HG02970 (cell line): ENCODE data around the gene PKNOX1.
"Not testable (repeated sequence)": the region's sequence is repeated elsewhere in the genome, so short reads cannot be mapped to it uniquely, and the experiment has no call there.

Experiments
- ATAC-seq: cut with Tn5 transposase; IDR thresholded peaks from one replicate; pipeline ENCODE4 v1.9.1; 2021; ENCODE audit warnings: mild to moderate bottlenecking, moderate library complexity, moderate number of reproducible peaks; ENCODE audit not compliant: unreplicated experiment, low FRiP score

PKNOX1 gene

DNA sequence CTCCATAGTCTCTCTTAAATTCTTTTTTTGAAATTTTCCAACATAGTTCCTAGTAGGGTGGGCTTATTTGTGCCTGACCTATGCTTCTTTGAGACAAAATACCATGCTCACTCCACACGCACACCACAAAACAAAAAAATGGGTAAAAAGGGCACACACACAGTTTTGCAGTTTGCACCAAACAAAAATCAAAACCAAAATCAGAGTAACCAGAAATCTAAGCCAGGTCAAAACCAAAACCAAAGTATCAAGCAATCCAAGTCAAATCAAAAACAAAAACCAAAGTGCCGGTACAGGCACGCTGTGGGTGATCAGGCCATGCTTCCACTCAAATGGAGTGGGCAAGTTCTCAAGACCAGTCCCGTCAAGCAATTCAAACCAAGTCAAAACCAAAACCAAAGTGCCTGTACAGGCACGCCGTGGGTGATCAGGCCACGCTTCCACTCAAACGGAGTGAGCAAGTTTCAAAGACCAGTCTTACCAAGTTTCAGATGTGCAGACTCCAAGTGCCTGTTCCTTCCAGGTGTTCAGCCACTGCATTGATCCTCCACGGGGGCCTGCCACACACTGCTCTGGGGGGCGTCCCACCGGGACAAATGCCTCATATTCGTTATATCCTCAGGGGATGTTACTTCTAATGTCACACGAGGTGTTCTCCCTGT lies 25.1 kb upstream of the PKNOX1 start:
- not testable (repeated sequence) for ATAC-seq

DNA sequence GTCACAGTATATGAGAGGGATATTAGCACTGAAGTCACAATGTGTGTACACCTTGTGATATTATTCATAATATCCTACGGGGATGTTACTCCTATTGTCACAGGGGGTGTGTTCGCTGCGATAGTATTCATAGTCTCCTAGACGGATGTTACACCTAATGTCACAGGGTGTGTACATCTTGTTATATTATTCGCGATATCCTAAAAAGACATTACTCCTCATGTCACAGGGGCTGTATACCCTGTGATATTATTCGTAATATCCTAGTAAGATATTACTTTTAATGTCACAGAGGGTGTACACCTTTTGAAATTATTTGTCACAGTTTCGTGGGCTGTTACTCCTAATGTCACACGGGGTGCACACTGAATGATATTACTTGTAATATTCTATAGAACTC lies 23.2 kb upstream of the PKNOX1 start:
- ATAC-seq: not testable (repeated sequence)

DNA sequence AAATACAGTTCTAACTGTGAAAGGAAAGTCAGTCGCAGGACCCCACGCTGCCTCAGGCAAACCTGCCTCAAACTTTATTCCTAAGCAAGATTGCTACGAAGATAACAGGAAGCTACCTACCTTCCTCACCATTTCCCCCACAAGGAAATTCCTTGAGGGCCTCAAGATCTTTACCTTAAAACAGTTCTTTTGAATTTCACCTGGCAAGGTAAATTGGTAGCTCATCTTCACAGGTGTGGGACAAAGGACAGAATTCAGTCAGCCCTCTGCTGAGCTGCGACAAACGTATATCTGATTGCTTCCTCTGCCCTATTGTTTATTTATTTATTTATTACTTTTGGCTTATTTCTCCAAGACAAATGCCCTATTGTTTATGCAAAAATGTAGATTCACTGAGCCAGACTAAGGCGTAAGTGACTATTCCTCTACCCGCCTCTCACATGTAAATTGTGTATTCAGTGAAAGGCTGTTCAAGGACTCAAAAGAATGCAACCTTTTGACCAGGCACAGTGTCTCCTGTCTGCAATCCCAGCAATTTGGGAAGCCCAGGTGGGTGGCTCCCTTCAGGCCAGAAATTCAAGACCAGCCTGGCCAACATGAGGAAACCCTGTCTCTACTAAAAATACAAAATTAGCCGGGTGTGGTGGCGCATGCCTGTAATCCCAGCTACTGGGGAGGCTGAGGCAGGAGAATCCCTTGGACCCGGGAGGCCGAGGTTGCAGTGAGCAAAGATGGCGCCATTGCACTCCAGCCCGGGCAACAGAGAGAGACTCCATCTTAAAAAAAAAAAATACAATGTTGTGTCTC lies 17.3 kb upstream of the PKNOX1 start:
- no peak for ATAC-seq

DNA sequence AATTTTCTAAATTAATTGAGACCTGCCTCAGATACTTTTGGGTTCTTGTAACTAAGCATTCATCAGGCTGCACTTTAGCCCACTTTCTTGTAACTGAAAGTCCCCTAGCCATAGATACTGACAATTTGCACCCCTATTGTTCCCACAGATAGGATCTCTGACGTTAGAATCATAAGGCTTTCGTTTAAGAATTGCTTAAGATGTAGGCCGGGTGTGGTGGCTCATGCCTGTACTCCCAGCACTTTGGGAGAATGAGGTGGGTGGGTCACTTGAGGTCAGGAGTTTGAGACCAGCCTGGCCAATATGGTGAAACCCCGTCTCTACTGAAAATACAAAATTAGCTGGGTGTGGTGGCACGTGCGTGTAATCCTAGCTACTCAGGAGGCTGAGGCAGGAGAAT lies 16.2 kb upstream of the PKNOX1 start:
- ATAC-seq: not testable (repeated sequence)

DNA sequence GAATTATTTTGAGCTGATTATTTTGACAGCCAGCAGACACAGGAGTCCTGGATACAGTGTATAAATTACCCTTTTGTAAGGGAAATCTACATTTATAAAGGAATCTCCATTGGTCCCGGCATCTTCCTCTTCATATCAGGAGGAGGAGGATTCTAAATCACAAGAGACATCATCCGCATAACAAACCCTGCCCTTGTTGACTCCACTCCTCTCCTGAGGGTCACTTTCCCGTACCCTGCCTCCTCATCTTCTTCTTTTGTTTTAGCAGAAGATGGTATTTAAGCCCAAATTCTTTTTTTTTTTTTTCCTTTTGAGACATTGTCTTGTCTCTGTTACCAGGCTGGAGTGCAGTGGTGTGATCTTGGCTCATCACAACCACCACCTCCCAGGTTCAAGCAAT lies 14.6 kb upstream of the PKNOX1 start:
- no peak for ATAC-seq

DNA sequence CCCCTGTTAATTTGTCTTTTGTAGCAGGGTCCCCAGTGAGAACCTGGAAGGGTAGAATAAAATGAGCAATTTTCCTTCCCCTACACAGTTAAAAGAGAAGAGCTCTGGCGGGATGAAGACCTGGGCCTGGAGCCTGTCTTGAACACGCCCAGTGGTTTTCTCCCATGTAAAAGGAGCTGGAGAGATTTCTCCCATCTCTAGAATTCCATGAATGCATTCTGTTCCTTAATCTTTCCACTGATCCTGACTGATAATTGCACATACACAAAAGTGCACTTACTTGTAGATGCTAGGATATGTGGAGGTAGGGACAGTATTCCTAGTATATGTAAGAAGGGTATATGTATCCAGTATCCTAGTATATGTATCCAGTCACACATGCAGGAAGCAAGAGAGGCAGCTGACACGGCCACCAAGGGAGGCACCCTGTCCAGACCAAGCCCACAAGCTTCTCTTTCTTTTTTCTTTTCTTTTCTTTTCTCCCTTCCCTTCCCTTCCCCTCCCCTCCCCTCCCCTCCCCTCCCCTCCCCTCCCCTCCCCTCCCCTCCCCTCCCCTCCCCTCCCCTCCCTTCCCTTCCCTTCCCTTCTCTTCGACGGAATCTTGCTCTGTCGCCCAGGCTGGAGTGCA lies 11.9 kb upstream of the PKNOX1 start:
- ATAC-seq: no peak

DNA sequence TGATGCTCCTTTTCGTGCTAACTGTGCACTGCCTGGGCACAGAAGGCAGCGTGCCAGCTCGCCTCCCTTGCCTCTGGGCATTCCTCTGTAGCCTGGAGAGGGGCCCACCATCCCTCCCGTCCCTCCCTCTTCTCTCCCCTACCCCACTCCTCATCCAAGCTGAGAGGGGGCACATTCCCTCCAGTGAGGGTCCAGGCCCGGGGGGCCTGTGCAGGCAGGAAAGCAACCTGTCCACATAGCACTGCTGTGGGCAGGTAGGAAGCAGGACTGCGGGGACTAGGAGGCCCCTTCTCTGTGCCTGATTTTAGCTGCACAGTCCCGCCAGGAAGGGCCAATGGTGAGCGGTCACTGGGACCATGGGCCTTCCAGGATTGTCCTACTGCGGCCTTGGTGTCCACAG lies 10.3 kb upstream of the PKNOX1 start:
- no peak for ATAC-seq

DNA sequence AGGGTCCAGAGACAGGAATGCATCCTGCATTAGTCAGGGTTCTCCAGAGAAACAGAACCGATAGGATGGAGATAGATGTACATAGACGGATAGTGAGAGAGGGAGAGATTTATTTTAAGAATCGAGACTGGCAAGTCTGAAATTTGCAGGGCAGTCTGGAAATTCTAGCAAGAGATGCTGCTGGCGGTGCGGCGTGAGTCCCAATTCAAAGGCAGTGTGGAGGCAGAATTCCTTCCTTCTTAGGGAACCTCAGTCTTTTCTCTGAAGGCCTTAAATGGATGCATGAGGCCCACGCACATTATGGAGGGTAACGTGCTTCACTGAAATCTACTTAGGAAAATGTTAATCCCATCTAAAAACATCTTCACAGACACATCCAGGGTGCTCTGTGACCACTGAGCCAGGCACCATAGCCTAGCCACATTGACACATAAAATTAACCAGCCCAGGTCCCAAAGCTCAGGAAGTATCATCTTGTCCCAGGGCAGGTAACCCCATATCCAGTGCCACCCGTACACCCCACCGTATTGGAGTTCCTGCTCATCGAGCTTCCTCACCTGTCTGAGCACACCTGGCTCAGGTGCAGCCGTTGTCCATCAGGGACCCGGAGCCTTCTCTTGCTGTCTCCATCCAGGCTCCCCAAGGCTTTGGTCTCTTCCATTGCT lies 9.7 kb upstream of the PKNOX1 start:
- no peak for ATAC-seq

DNA sequence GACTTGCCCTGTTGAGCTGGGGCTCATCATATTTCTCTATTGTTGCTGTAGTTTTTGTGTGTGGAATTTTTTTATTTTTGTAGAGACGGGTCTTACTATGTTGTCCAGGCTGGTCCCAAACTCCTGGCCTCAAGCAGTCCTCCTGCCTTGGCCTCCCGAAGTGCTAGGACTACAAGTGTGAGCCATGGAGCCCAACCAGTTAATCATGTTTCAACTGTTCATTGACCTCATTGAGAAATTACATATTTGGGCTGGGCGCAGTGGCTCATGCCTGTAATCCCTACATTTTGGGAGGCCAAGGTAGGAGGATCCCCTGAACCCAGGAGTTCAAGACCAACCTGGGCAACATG lies 9.2 kb upstream of the PKNOX1 start:
- ATAC-seq: no peak

DNA sequence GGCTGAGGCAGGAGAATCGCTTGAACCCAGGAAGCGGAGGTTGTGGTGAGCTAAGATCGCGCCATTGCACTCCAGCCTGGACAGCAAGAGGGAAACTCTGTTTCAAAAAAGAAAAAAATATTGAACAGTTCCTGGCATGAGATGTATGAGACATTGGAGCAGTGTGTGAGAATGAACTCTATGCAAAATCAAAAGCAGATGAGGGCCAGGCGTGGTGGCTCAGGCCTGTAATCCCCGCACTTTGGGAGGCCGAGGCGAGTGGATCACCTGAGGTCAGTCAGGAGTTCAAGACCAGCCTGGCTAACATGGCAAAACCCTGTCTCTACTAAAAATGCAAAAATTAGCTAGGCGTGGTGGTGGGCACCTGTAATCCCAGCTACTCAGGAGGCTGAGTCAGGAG lies 6.7 kb upstream of the PKNOX1 start:
- ATAC-seq: not testable (repeated sequence)

DNA sequence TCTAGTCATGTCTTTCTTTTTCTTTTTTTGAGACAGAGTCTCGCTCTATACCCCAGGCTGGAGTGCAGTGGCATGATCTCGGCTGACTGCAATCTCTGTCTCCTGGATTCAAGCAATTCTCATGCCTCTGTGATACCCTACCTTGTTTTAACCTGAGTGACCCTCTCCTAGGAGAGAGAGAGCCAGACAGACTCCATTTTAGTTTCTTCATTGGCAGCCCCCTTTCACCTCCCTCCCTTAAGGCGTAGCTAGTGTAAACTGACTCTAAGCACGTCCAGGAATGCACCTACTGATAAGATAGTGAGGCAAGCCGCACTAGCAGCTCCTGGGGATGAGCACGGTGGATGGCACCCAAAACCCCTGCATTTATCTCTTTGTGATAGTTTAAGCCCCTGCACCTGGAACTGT lies 5.2 kb upstream of the PKNOX1 start:
- no peak for ATAC-seq

DNA sequence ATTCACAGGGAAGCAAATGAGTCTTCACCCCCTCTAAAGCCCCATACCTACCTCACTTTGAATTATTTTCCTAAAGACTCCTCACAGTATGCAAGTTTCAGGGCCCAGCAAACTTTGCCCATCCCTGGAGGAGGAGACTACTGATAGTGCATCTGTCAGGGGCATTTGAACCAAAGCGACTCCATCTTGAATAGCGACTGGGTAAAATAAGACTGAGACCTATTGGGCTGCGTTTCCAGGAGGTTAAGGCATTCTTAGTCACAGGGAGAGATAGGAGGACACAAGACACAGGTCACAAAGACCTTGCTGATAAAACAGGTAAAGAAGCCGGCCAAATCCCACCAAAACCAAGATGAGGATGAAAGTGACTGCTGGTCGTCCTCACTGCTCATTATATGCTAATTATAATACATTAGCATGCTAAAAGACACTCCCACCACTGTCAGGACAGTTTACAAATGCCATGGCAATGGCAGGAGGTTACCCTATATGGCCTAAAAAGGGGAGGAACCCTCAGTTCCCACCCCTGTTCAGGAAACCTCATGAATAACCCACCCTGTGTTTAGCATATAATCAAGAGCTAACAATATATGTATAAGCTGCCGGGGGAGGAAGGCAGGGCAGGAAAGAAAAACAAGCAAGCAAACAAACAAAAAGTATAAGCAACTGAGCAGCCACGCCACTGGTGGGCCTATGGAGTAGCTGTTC lies 3.3 kb upstream of the PKNOX1 start:
- ATAC-seq: no peak

DNA sequence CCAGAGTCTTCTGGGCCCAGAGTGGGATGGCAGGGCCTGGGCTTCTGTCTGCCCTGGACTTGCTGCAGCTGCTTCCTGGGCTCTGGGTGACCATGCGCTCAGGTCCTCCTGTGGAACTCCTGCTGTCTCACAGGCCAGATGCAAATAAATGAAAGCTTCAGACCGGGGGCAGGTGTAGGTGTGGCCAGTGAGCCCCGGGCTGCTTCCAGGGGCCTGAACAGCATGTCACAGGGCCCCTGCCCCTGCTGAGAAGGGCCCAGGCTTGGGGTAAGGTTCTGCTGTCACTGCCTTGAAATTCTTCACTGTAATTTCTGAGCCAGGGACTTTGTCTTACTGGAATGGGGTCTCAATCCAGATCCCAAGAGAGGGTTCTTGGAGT lies 2.5 kb upstream of the PKNOX1 start:
- no peak for ATAC-seq

DNA sequence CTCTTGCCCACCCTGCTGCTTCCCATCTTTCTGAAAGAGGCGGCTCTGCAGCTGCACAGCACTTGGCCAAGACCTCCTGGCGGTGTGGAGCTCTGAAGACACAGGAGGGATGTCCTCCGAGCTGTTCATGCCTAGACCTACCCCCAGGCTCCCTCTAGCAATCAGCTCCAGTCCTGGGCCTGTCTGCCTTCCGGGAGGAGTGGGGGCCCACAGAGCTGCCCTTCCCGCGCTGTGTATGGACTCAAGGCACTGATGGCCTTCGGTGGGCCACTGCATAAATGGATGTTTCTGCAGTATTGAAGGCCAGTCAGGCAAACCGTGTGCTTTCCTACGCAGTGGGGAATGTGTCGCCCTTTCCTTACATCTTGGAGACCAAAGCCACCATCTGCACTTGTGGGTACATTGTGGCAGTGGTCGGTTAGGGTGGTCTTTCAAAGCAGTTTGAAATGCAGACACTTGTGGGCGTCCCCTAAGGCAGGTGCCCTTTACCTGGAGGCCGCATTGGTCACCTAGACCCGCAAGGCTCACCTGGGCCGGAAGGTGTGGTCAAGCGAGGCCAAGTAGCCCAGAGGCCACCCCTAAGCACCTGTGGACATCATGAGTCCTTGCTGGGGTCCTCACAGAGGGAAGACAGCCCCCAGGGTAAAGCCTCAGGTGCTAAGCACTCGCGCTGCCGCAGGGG lies 912 bp upstream of the PKNOX1 start:
- ATAC-seq: no peak

DNA sequence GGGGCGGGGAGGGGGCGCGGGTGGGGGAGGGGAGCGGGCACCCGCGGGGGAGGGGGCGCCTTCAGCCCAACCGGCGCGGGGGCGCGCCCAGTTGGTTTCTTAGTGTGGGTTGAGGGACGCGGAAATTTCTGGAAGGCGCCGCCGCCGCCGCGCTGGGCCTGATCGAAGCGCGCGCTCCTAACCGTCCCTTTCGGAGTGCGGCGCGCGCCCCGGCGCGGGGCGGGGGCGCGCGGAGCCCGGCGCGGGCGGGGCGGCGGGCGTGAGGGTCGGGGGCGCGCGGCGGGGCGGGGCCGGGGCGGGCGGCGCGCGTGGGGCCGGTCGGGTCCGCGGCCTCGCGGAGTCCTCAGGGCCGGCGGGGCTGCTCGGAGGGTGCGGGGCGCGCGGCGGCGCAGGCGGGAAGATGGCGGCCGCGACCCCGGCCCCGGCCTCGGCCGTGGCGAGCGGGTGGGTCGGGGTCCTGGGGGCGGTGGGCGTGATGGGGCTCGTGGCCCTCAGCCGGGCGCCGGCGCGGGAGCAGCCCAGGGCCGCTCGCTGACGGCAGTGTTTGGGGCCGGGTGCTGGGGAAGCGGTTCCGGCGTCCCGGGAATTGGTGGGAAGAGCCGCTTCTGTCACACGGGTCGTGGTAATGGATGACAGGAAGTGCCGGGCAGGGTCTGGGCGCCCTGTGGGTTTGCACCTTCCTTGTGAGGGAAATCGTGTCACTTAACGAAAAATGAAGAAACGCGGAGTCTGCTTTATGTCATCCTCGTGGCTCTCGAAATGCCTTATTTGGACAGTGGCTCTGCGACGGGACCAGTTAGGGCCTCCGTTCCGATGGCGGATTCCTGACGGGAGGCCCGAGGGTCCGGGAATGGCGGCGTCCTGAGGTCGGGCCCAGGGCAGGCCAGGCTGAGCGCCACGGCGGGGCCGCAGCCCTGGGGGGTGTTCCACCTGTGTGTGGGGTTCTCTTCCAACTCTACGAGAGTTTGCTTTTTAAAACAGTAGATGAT lies 764 bp downstream of the PKNOX1 start:
- peak; percentile 33 for ATAC-seq

DNA sequence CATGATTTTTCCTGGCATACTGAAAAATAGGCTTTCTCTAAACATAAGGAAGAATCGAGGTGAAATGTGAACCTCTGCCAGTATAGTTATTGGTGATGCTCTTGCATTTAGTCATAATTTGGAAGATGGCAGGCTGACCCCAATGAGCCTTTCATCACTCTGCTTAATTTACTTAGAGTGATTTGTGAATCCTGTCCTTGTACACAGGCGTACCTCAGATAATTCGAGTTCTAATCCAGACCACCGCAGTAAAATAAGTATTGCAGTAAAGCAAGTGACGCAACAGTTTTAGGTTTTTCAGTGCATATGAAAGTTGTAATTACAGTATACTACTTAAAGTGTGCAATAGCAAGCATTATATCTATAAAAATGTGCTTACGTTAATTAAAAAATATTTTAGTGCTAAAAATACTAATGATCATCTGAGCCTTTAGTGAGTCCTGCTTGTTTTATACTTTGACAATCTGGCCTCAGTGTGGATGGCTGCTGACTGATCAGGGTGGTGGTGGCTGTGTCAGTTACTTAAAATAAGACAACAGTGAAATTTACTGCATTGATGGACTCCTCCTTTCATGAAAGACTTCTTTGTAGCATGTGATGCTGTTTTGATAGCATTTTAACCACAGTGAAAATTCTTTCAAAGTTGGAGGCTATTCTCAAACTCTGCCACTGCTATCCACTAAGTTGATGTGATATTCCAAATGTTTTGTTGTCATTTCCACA lies 1.7 kb downstream of the PKNOX1 start:
- ATAC-seq: no peak

DNA sequence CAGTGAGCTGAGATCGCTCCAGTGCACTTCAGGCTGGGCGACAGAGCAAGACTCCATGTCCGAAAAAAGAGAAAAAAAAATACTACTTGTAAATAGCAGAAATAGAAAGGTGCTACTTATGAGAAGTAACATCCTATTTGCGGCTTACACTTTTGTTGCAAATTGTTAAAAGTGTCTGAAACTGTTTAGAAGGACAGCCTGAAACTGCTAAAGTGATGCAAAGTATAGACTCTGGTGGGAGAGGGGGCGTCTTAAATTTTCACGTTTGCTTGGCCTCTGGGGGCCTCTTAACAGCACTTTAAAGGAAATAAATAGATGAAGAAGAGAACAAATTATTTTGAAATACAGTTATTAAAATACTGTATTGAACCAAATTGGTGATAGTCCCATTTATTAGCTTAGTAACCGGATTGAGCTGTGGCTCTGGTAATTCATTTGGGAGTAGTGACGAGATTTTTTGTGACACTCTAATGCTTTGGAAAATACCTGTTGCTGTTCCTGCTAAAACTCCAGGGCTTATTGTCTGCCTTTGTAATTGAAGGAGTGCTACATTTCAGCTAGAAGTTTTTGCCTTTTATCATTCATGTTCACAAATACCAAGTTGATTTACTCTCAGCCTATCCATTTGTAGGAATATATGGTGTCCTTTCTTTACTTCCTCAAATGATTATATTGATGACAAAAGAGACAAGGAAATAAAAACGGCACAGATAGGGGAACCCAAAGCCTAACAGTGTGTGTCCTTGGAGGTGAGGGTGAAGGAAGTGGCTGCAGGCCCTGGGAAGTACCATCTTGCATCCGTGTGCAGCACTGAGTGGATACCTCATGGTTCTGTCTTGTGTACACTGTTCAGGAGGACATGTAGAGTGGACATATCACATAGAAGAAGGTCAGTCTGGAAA lies 6.2 kb downstream of the PKNOX1 start:
- no peak for ATAC-seq
